Neural cell (in vitro differentiated cells): ENCODE measurements around the gene VPS8. TPM values are rescaled to one million over a fixed set of nuclear protein-coding genes. Genes with fewer than 3 reads are reported as not detected.

Experiments used
- H2AFZ ChIP-seq: fragments of 200-600, 300-800 bp; sonication (generic), shearing (Covaris generic); 2 replicates; pipeline ENCODE4 v1.6.0; 2014; ENCODE audit warnings: low read depth, mild to moderate bottlenecking, antibody characterized with exemption, low read length, moderate library complexity
- H3F3A ChIP-seq: fragments of 200-600 bp; shearing (Covaris generic); 2 replicates; pipeline ENCODE4 v1.6.1; 2016; ENCODE audit warnings: mild to moderate bottlenecking, moderate library complexity, mixed read lengths, antibody characterized with exemption, low read length; ENCODE audit not compliant: insufficient read depth, poor library complexity, severe bottlenecking
- H3K27ac ChIP-seq: fragments of 200-600, 300-800 bp; sonication (generic), shearing (Covaris generic); 2 replicates; pipeline ENCODE4 v1.5.1; 2014; ENCODE audit warnings: mild to moderate bottlenecking, low read length, moderate library complexity
- H3K27me3 ChIP-seq: fragments of 300-800, 200-600 bp; sonication (generic), shearing (Covaris generic); 2 replicates; pipeline ENCODE4 v1.6.0; 2014; ENCODE audit warnings: mild to moderate bottlenecking, low read depth, low read length, moderate library complexity; ENCODE audit not compliant: insufficient read depth
- H3K36me3 ChIP-seq: fragments of 300-800, 200-600 bp; sonication (generic), shearing (Covaris generic); 2 replicates; pipeline ENCODE4 v1.5.1; 2014; ENCODE audit warnings: mild to moderate bottlenecking, antibody characterized with exemption, low read length, moderate library complexity; ENCODE audit not compliant: insufficient read depth
- H3K4me2 ChIP-seq: fragments of 300-800, 200-600 bp; sonication (generic), shearing (Covaris generic); 2 replicates; pipeline ENCODE4 v1.6.0; 2014; ENCODE audit warnings: mild to moderate bottlenecking, low read length
- H3K4me3 ChIP-seq: fragments of 300-800, 200-600 bp; sonication (generic), shearing (Covaris generic); 2 replicates; pipeline ENCODE4 v1.5.1; 2014; ENCODE audit warnings: mild to moderate bottlenecking, low read length, moderate library complexity
- H3K79me2 ChIP-seq: fragments of 200-600 bp; shearing (Covaris generic); replicated peaks from 2 replicates; pipeline ENCODE4 v1.6.0; 2014; ENCODE audit warnings: mild to moderate bottlenecking, low read length, moderate library complexity; ENCODE audit not compliant: insufficient read depth
- H3K9ac ChIP-seq: fragments of 300-800, 200-600 bp; sonication (generic), shearing (Covaris generic); 2 replicates; pipeline ENCODE4 v1.6.1; 2016; ENCODE audit warnings: mild to moderate bottlenecking, low read length, mixed read lengths
- H3K9me2 ChIP-seq: fragments of 200-600 bp; shearing (Covaris generic); 2 replicates; pipeline ENCODE4 v1.6.1; 2016; ENCODE audit warnings: mild to moderate bottlenecking, low read length, mixed read lengths; ENCODE audit not compliant: insufficient read depth
- H3K9me3 ChIP-seq: fragments of 200-600, 300-800 bp; sonication (generic), shearing (Covaris generic); 2 replicates; pipeline ENCODE4 v1.6.1; 2016; ENCODE audit warnings: mild to moderate bottlenecking, mixed run types, low read length, moderate library complexity, mixed read lengths
- H4K20me1 ChIP-seq: fragments of 200-600 bp; shearing (Covaris generic); 2 replicates; pipeline ENCODE4 v1.6.1; 2016; ENCODE audit warnings: mild to moderate bottlenecking, mixed run types; ENCODE audit not compliant: insufficient read depth
- EP300 ChIP-seq: fragments of 450-650 bp; conservative IDR thresholded peaks from 2 replicates; pipeline ENCODE4 v1.6.1; 2014; ENCODE audit warnings: antibody characterized with exemption, mild to moderate bottlenecking, moderate library complexity; ENCODE audit not compliant: poor library complexity, severe bottlenecking
- EZH2 ChIP-seq: fragments of 200-600, 300-800 bp; shearing (Covaris generic), sonication (generic); IDR thresholded peaks from 2 replicates; pipeline ENCODE4 v1.6.1; 2014; ENCODE audit warnings: antibody characterized with exemption, low read length, borderline replicate concordance, mild to moderate bottlenecking; ENCODE audit not compliant: insufficient read depth, poor library complexity, severe bottlenecking
- MXI1 ChIP-seq: fragments of 450-650 bp; conservative IDR thresholded peaks from 2 replicates; pipeline ENCODE4 v1.6.1; 2014; ENCODE audit warnings: antibody characterized with exemption, mild to moderate bottlenecking; ENCODE audit not compliant: poor library complexity, severe bottlenecking
- POLR2AphosphoS5 ChIP-seq: IDR thresholded peaks from 2 replicates; pipeline ENCODE4 v1.6.1; 2012
- RAD21 ChIP-seq: fragments of 450-650 bp; conservative IDR thresholded peaks from 2 replicates; pipeline ENCODE4 v1.6.1; 2014; ENCODE audit warnings: antibody characterized with exemption, mild to moderate bottlenecking, moderate library complexity
- SMC3 ChIP-seq: fragments of 450-650 bp; conservative IDR thresholded peaks from 2 replicates; pipeline ENCODE4 v1.6.1; 2014; ENCODE audit warnings: antibody characterized with exemption, mild to moderate bottlenecking, moderate library complexity; ENCODE audit not compliant: poor library complexity
- TAF1 ChIP-seq: IDR thresholded peaks from 2 replicates; pipeline ENCODE4 v1.6.1; 2012; ENCODE audit warnings: low read depth
- polyA plus RNA-seq: library from polyadenylated mRNA; depleted of rRNA; stranded (reverse); fragments of >200 nt; gene quantifications from 2 replicates; pipeline ENCODE4 v1.2.3, GENCODE V29; 2014
- TF ChIP-seq, protein P1 (sequence below): IDR thresholded peaks from 2 replicates; pipeline ENCODE4 v1.6.1; 2012; ENCODE audit warnings: borderline replicate concordance
- TF ChIP-seq, protein P2 (sequence below): fragments of 450-650 bp; IDR thresholded peaks from 2 replicates; pipeline ENCODE4 v1.5.1; 2014; ENCODE audit warnings: antibody characterized with exemption, mild to moderate bottlenecking, moderate library complexity; ENCODE audit not compliant: poor library complexity, severe bottlenecking

VPS8 gene
- polyA plus RNA-seq, 1 donor from 2014 or later = 146 TPM

DNA sequence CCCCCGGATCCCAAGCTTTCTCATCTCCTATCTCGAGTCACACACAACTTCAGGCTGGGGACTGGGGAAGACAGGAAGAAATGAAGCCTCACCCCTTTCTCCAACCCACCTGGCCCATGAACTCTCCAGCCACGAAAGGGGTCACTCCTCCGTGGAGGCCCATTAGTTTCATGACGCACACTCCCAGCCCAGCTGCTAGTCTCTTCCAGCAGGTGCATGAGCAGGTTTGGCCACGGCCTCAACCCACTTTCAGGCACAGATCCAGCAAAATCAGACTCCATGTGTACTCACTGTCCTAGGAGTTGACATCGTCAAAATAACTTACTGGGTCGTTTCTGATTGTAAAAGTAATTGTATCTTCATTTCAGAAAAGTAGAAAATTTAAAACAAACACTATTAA lies 264.3 kb downstream of the VPS8 start:
- no peaks in the 10 kb centered on the region for H3K9me3 ChIP-seq
- no peak overlapping the region for H3K27ac ChIP-seq
- H3K9ac ChIP-seq = no peak overlapping the region
- H3K27me3 ChIP-seq = no peaks in the 10 kb centered on the region
- no peaks in the 10 kb centered on the region for H4K20me1 ChIP-seq
- no peaks in the 10 kb centered on the region for H3K9me2 ChIP-seq
- no peaks in the 10 kb centered on the region for H3K36me3 ChIP-seq
- H3K4me2 ChIP-seq = no peak overlapping the region
- H2AFZ ChIP-seq = no peak overlapping the region
- no peak overlapping the region for H3K4me3 ChIP-seq
- TF ChIP-seq EZH2 = no peak
- TF ChIP-seq, protein P1, sequence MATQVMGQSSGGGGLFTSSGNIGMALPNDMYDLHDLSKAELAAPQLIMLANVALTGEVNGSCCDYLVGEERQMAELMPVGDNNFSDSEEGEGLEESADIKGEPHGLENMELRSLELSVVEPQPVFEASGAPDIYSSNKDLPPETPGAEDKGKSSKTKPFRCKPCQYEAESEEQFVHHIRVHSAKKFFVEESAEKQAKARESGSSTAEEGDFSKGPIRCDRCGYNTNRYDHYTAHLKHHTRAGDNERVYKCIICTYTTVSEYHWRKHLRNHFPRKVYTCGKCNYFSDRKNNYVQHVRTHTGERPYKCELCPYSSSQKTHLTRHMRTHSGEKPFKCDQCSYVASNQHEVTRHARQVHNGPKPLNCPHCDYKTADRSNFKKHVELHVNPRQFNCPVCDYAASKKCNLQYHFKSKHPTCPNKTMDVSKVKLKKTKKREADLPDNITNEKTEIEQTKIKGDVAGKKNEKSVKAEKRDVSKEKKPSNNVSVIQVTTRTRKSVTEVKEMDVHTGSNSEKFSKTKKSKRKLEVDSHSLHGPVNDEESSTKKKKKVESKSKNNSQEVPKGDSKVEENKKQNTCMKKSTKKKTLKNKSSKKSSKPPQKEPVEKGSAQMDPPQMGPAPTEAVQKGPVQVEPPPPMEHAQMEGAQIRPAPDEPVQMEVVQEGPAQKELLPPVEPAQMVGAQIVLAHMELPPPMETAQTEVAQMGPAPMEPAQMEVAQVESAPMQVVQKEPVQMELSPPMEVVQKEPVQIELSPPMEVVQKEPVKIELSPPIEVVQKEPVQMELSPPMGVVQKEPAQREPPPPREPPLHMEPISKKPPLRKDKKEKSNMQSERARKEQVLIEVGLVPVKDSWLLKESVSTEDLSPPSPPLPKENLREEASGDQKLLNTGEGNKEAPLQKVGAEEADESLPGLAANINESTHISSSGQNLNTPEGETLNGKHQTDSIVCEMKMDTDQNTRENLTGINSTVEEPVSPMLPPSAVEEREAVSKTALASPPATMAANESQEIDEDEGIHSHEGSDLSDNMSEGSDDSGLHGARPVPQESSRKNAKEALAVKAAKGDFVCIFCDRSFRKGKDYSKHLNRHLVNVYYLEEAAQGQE = no peak
- no peak for TF ChIP-seq MXI1
- no peak for TF ChIP-seq POLR2AphosphoS5
- no peak for TF ChIP-seq EP300
- TF ChIP-seq, protein P2, sequence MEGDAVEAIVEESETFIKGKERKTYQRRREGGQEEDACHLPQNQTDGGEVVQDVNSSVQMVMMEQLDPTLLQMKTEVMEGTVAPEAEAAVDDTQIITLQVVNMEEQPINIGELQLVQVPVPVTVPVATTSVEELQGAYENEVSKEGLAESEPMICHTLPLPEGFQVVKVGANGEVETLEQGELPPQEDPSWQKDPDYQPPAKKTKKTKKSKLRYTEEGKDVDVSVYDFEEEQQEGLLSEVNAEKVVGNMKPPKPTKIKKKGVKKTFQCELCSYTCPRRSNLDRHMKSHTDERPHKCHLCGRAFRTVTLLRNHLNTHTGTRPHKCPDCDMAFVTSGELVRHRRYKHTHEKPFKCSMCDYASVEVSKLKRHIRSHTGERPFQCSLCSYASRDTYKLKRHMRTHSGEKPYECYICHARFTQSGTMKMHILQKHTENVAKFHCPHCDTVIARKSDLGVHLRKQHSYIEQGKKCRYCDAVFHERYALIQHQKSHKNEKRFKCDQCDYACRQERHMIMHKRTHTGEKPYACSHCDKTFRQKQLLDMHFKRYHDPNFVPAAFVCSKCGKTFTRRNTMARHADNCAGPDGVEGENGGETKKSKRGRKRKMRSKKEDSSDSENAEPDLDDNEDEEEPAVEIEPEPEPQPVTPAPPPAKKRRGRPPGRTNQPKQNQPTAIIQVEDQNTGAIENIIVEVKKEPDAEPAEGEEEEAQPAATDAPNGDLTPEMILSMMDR = no peak
- H3K79me2 ChIP-seq = no peaks in the 10 kb centered on the region
- H3F3A ChIP-seq = no peaks in the 10 kb centered on the region

DNA sequence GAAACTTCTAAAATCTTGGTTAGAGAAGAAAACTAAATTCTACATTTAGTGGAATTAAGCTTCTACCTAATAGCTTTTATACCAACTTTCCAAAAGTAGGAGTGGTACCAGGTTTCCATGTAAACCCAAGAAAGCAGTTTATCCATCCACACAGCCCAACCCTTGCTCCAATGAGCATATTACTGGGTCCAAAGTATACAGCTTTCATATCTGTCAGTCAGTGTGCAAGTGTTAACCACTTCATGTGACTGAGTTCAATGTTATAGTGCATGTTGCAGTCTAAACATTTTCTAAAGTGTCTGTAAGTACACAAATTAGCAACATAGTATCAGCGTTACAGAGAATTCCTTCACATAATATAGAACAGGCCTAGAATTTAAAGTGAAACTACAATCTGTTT lies 267.7 kb downstream of the VPS8 start:
- Histone ChIP-seq H3K4me2 (no peak overlapping the region), H3K4me3 (no peak overlapping the region), H3K9ac (no peak overlapping the region), H3K27me3 (no peaks in the 10 kb centered on the region), H3K9me2 (no peaks in the 10 kb centered on the region), H3K9me3 (no peaks in the 10 kb centered on the region), H3K27ac (no peak overlapping the region), H3F3A (no peaks in the 10 kb centered on the region), H4K20me1 (no peaks in the 10 kb centered on the region), H3K79me2 (no peaks in the 10 kb centered on the region), H3K36me3 (peaks cover 4% of the 10 kb centered on the region), H2AFZ (no peak overlapping the region)
- TF ChIP-seq TAF1 = no peak
- TF ChIP-seq EP300 = no peak
- no peak for TF ChIP-seq EZH2
- no peak for TF ChIP-seq POLR2AphosphoS5
- TF ChIP-seq, protein P2 = no peak
- TF ChIP-seq, protein P1 = no peak
- TF ChIP-seq MXI1 = no peak
- no peak for TF ChIP-seq RAD21
- TF ChIP-seq SMC3 = no peak
